IMR-90 (cell line): ENCODE data around the gene FSIP1. TPM values are rescaled to one million over a fixed set of nuclear protein-coding genes. Genes with fewer than 3 reads are reported as not detected.

Experiments
- ATAC-seq: fragments of 200-7000 bp; cut with Tn5 transposase; 2 replicates; pipeline ENCODE4 v1.9.1; 2020; ENCODE audit warnings: low read depth, mild to moderate bottlenecking, moderate library complexity
- BruUV-seq: library from RNA; stranded (reverse); fragments of 400-500 nt; replicated peaks from 2 replicates; lab custom pipeline; 2021; lab: Mats Ljungman, UMichigan
- CTCF ChIA-PET: fragments of 300-600 bp; formaldehyde crosslinking; extraction: SDS; loops from one replicate; lab custom pipeline; 2021; ENCODE audit warnings: antibody characterized with exemption; lab: Yijun Ruan, JAX
- POLR2A ChIA-PET: fragments of 300-600 bp; sonication (Branson Sonifier 250); formaldehyde crosslinking; loops from one replicate; lab custom pipeline; 2022; ENCODE audit warnings: antibody characterized with exemption; ENCODE audit not compliant: unreplicated experiment; lab: Charles Lee
- DNase-seq: peaks from one replicate; pipeline ENCODE4 v3.0.0; 2013
- H2AFZ ChIP-seq: replicated peaks from 2 replicates; pipeline ENCODE3; 2013; ENCODE audit warnings: low read length, mild to moderate bottlenecking; ENCODE audit not compliant: poor library complexity
- H2AK5ac ChIP-seq: 2 replicates; pipeline ENCODE4 v1.6.1; 2013; ENCODE audit warnings: low read depth, low read length, inconsistent platforms
- H2AK9ac ChIP-seq: replicated peaks from 2 replicates; pipeline ENCODE3; 2013; ENCODE audit warnings: mild to moderate bottlenecking, low read depth, low read length, moderate library complexity; ENCODE audit not compliant: poor library complexity
- H2BK120ac ChIP-seq: 2 replicates; pipeline ENCODE4 v1.6.1; 2013; ENCODE audit warnings: low read depth, low read length, inconsistent platforms
- H2BK15ac ChIP-seq: 3 replicates; pipeline ENCODE4 v1.6.1; 2013; ENCODE audit warnings: low read depth, low read length, inconsistent platforms
- H2BK20ac ChIP-seq: 2 replicates; pipeline ENCODE4 v1.6.1; 2013; ENCODE audit warnings: low read depth, mild to moderate bottlenecking, inconsistent platforms, low read length, moderate library complexity
- H2BK5ac ChIP-seq: 2 replicates; pipeline ENCODE4 v1.6.1; 2013; ENCODE audit warnings: mild to moderate bottlenecking, low read depth, low read length, inconsistent platforms; ENCODE audit not compliant: poor library complexity, severe bottlenecking
- H3K14ac ChIP-seq: replicated peaks from 2 replicates; pipeline ENCODE4 v1.6.1; 2013; ENCODE audit warnings: low read depth, low read length, inconsistent platforms
- H3K18ac ChIP-seq: 2 replicates; pipeline ENCODE4 v1.6.1; 2013; ENCODE audit warnings: low read depth, low read length, control low read depth
- H3K23ac ChIP-seq: 2 replicates; pipeline ENCODE4 v1.6.1; 2013; ENCODE audit warnings: low read depth, low read length, inconsistent platforms
- H3K27ac ChIP-seq: 2 replicates; pipeline ENCODE4 v1.5.1; 2013; ENCODE audit warnings: mild to moderate bottlenecking, control low read depth, low read length; ENCODE audit not compliant: insufficient read depth
- H3K27me3 ChIP-seq: 2 replicates; pipeline ENCODE4 v1.6.1; 2013; ENCODE audit warnings: low read length; ENCODE audit not compliant: control insufficient read depth, insufficient read depth
- H3K36me3 ChIP-seq: 2 replicates; pipeline ENCODE4 v1.6.1; 2013; ENCODE audit warnings: low read length, mixed read lengths; ENCODE audit not compliant: control insufficient read depth, insufficient read depth
- H3K4ac ChIP-seq: 2 replicates; pipeline ENCODE4 v1.6.1; 2013; ENCODE audit warnings: low read depth, low read length, inconsistent platforms
- H3K4me1 ChIP-seq: 2 replicates; pipeline ENCODE4 v1.6.1; 2013; ENCODE audit warnings: low read length, mixed read lengths; ENCODE audit not compliant: control insufficient read depth, insufficient read depth
- H3K4me2 ChIP-seq: 2 replicates; pipeline ENCODE4 v1.6.1; 2013; ENCODE audit warnings: low read depth, mild to moderate bottlenecking, control low read depth, low read length, moderate library complexity
- H3K4me3 ChIP-seq: 2 replicates; pipeline ENCODE4 v1.5.1; 2013; ENCODE audit warnings: low read depth, mild to moderate bottlenecking, control low read depth, low read length, moderate library complexity; ENCODE audit not compliant: insufficient read depth
- H3K56ac ChIP-seq: 2 replicates; pipeline ENCODE4 v1.6.1; 2013; ENCODE audit warnings: low read length, inconsistent platforms; ENCODE audit not compliant: insufficient read depth; ENCODE audit errors: extremely low read depth
- H3K79me1 ChIP-seq, 2 experiments: 2 replicates each; pipeline ENCODE4 v1.6.1; 2013; ENCODE audit warnings: low read length in 2 of 2, inconsistent platforms in 1 of 2, low read depth in 1 of 2
- H3K9ac ChIP-seq: 2 replicates; pipeline ENCODE4 v1.6.1; 2013; ENCODE audit warnings: low read depth, low read length, control low read depth
- H3K9me1 ChIP-seq: 2 replicates; pipeline ENCODE4 v1.6.1; 2013; ENCODE audit warnings: low read length, inconsistent platforms; ENCODE audit not compliant: insufficient read depth
- H3K9me3 ChIP-seq: 2 replicates; pipeline ENCODE4 v1.6.1; 2013; ENCODE audit warnings: low read length; ENCODE audit not compliant: control insufficient read depth, insufficient read depth
- H4K20me1 ChIP-seq: 2 replicates; pipeline ENCODE4 v1.6.1; 2013; ENCODE audit warnings: low read length, inconsistent platforms; ENCODE audit not compliant: insufficient read depth
- H4K5ac ChIP-seq: 2 replicates; pipeline ENCODE4 v1.6.1; 2013; ENCODE audit warnings: mild to moderate bottlenecking, low read depth, low read length, control low read depth
- H4K8ac ChIP-seq, 2 experiments: 2 replicates each; pipeline ENCODE4 v1.6.1; 2013; ENCODE audit warnings: low read depth in 2 of 2, low read length in 2 of 2, control low read depth in 1 of 2, inconsistent platforms in 1 of 2
- H4K91ac ChIP-seq: 2 replicates; pipeline ENCODE4 v1.6.1; 2013; ENCODE audit warnings: low read depth, low read length, inconsistent platforms; ENCODE audit not compliant: insufficient read depth
- BHLHE40 ChIP-seq: fragments of 150-350 bp; IDR thresholded peaks from 2 replicates; pipeline ENCODE4 v1.6.1; 2016; ENCODE audit warnings: mild to moderate bottlenecking, low read depth, low read length
- CEBPB ChIP-seq: IDR thresholded peaks from 2 replicates; pipeline ENCODE4 v1.6.1; 2012; ENCODE audit warnings: low read depth, low read length, improper control_type of control experiment
- CHD1 ChIP-seq: IDR thresholded peaks from 2 replicates; pipeline ENCODE4 v1.6.1; 2012; ENCODE audit warnings: low read depth, low read length, improper control_type of control experiment
- FOS ChIP-seq: fragments of 150-350 bp; IDR thresholded peaks from 2 replicates; pipeline ENCODE4 v1.6.1; 2016; ENCODE audit warnings: low read depth, low read length
- MAFK ChIP-seq: IDR thresholded peaks from 2 replicates; pipeline ENCODE4 v1.6.1; 2012; ENCODE audit warnings: low read depth, low read length, improper control_type of control experiment
- MAZ ChIP-seq: IDR thresholded peaks from 2 replicates; pipeline ENCODE4 v1.6.1; 2012; ENCODE audit warnings: low read depth, mild to moderate bottlenecking, low read length, improper control_type of control experiment, moderate library complexity, borderline replicate concordance
- MXI1 ChIP-seq: IDR thresholded peaks from 2 replicates; pipeline ENCODE4 v1.6.1; 2012; ENCODE audit warnings: low read depth, mild to moderate bottlenecking, low read length, moderate library complexity, borderline replicate concordance
- NFE2L2 ChIP-seq: fragments of 150-350 bp; IDR thresholded peaks from 2 replicates; pipeline ENCODE4 v1.6.1; 2016; ENCODE audit warnings: low read depth, mild to moderate bottlenecking, low read length
- POLR2A ChIP-seq: IDR thresholded peaks from 2 replicates; pipeline ENCODE4 v1.6.1; 2012; ENCODE audit warnings: mild to moderate bottlenecking, low read depth, low read length
- RAD21 ChIP-seq: IDR thresholded peaks from 2 replicates; pipeline ENCODE4 v1.6.1; 2012; ENCODE audit warnings: low read length, improper control_type of control experiment
- RCOR1 ChIP-seq: IDR thresholded peaks from 2 replicates; pipeline ENCODE4 v1.6.1; 2012; ENCODE audit warnings: mild to moderate bottlenecking, low read length, improper control_type of control experiment; ENCODE audit not compliant: insufficient replicate concordance
- SMC3 ChIP-seq: fragments of 150-350 bp; IDR thresholded peaks from 2 replicates; pipeline ENCODE4 v1.6.1; 2016; ENCODE audit warnings: low read depth, mild to moderate bottlenecking, antibody characterized with exemption, low read length, moderate library complexity
- WGBS, 2 experiments: methylation state at CpG; one replicate each; pipeline versions ENCODE4 v1.1.5 to v1.1.7; 2013; ENCODE audit warnings: missing lambda C conversion rate in 2 of 2; ENCODE audit not compliant: insufficient read length in 1 of 2; ENCODE audit errors: extremely low coverage in 2 of 2; 5-methylcytosine and 5-hydroxymethylcytosine counted together
- dilution Hi-C: fragments of 300-500 bp; cut with HindIII; formaldehyde crosslinking; loops from one replicate; pipeline ENCODE4 v1.14.3; 2018; ENCODE audit warnings: low sequenced_read_pairs; ENCODE audit not compliant: unreplicated experiment
- in situ Hi-C: fragments of 300-500 bp; cut with MboI; formaldehyde crosslinking; loops from 3 replicates; pipeline ENCODE4 v1.14.3; 2019; ENCODE audit warnings: low sequenced_read_pairs, inconsistent platforms, mixed read lengths
- intact Hi-C: fragments of 100-400 bp; cut with micrococcal nuclease; formaldehyde crosslinking; loops from 2 replicates; pipeline ENCODE4 v1.10.0; 2022
- polyA plus RNA-seq, 3 experiments: library from polyadenylated mRNA; depleted of rRNA; stranded (reverse); fragments of >200 nt; gene quantifications; 2 replicates each; pipeline ENCODE4 v1.2.3, GENCODE V29; 2012; ENCODE audit warnings: low replicate concordance in 1 of 3
- total RNA-seq: library from RNA; depleted of rRNA; stranded (reverse); fragments of >200 nt; gene quantifications from 2 replicates; pipeline ENCODE4 v1.2.3, GENCODE V29; 2012
- TF ChIP-seq, protein P1 (sequence below): fragments of 150-350 bp; IDR thresholded peaks from 2 replicates; pipeline ENCODE4 v1.6.1; 2017; ENCODE audit warnings: mild to moderate bottlenecking, antibody characterized with exemption, low read length, low read depth
- TF ChIP-seq, protein P2 (sequence below): conservative IDR thresholded peaks from 2 replicates; pipeline ENCODE4 v1.5.1; 2012; ENCODE audit warnings: mild to moderate bottlenecking, low read depth, low read length, improper control_type of control experiment
- TF ChIP-seq, protein P3 (sequence below): fragments of 150-350 bp; IDR thresholded peaks from 2 replicates; pipeline ENCODE4 v1.6.1; 2016; ENCODE audit warnings: low read depth, mild to moderate bottlenecking, low read length, moderate library complexity, borderline replicate concordance

The FSIP1 gene
- total and polyA plus RNA-seq, 2 of the 4 experiments (the other 2 are of a cell fraction): 0.10 to 0.18 TPM

DNA sequence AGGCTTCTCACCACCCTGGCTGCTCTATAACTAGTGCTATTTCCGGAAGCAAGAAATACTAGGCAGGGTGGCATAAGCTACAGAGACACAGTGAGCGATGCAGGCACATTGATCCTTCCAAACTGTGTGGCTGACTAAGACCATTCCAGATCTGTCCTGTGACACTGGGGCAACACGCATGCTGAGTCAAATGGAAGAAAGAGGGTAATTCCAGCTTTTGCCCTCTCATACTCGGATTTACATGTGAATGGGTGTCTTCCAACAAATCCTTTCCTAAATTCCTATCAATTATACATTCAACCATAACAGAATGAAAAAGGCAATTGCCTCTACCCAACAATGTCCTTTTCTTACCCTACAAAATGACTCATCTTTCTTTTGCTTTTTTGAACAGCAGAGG lies 5.1 kb downstream of the FSIP1 start:
- H4K91ac ChIP-seq: no peak overlapping the region
- ATAC-seq (no peak), DNase-seq (peak; percentile 44)
- H3K27me3 ChIP-seq: no peaks in the 10 kb centered on the region
- intact Hi-C loops: no loop called here
- CTCF ChIA-PET: interaction anchor here (0.5 to 0.7 kb wide), 2 partner anchors 14 to 336 kb away, joined by 3 read pairs; no protein-coding TSS in a partner anchor
- H2BK5ac ChIP-seq: no peak overlapping the region
- H3K4me3 ChIP-seq: no peak overlapping the region
- H3K79me1 ChIP-seq: no peaks in the 10 kb centered on the region
- no peaks in the 10 kb centered on the region for H4K20me1 ChIP-seq
- H2BK20ac ChIP-seq: no peak overlapping the region
- no peaks in the 10 kb centered on the region; the same call in 1 of the 2 replicates for H3K9me1 ChIP-seq
- no peak overlapping the region for H3K56ac ChIP-seq
- no peak overlapping the region for H4K8ac ChIP-seq
- H3K4me2 ChIP-seq: no peak overlapping the region
- H3K36me3 ChIP-seq: no peaks in the 10 kb centered on the region
- no peak overlapping the region; the same call in 1 of the 2 replicates for H3K14ac ChIP-seq
- no peak overlapping the region; the same call in 1 of the 2 replicates for H2AK5ac ChIP-seq
- in situ Hi-C loops: no loop called here
- no TSS peak for BruUV-seq
- H3K23ac ChIP-seq: no peak overlapping the region
- H2BK120ac ChIP-seq: no peak overlapping the region
- H3K18ac ChIP-seq: no peak overlapping the region
- H3K4ac ChIP-seq: no peak overlapping the region
- WGBS, 2 experiments: no CpG with 5 or more reads among the region's 4 CpGs
- no peaks in the 10 kb centered on the region for H3K9me3 ChIP-seq
- H2AFZ ChIP-seq: no peak overlapping the region
- H3K4me1 ChIP-seq: peaks cover 4% of the 10 kb centered on the region; the same call in 1 of the 2 replicates
- H2AK9ac ChIP-seq: no peak overlapping the region
- H3K27ac ChIP-seq: no peak overlapping the region
- dilution Hi-C loops: no loop called here
- no peak overlapping the region for H2BK15ac ChIP-seq
- TF ChIP-seq, protein P1, sequence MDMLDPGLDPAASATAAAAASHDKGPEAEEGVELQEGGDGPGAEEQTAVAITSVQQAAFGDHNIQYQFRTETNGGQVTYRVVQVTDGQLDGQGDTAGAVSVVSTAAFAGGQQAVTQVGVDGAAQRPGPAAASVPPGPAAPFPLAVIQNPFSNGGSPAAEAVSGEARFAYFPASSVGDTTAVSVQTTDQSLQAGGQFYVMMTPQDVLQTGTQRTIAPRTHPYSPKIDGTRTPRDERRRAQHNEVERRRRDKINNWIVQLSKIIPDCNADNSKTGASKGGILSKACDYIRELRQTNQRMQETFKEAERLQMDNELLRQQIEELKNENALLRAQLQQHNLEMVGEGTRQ: no peak
- TF ChIP-seq POLR2A (no peak), RAD21 (no peak), MXI1 (no peak), NFE2L2 (no peak), SMC3 (no peak), RCOR1 (no peak), BHLHE40 (no peak), MAFK (no peak), CEBPB (no peak), CHD1 (no peak), MAZ (no peak), FOS (no peak)
- TF ChIP-seq, protein P2, sequence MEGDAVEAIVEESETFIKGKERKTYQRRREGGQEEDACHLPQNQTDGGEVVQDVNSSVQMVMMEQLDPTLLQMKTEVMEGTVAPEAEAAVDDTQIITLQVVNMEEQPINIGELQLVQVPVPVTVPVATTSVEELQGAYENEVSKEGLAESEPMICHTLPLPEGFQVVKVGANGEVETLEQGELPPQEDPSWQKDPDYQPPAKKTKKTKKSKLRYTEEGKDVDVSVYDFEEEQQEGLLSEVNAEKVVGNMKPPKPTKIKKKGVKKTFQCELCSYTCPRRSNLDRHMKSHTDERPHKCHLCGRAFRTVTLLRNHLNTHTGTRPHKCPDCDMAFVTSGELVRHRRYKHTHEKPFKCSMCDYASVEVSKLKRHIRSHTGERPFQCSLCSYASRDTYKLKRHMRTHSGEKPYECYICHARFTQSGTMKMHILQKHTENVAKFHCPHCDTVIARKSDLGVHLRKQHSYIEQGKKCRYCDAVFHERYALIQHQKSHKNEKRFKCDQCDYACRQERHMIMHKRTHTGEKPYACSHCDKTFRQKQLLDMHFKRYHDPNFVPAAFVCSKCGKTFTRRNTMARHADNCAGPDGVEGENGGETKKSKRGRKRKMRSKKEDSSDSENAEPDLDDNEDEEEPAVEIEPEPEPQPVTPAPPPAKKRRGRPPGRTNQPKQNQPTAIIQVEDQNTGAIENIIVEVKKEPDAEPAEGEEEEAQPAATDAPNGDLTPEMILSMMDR: no peak
- TF ChIP-seq, protein P3, sequence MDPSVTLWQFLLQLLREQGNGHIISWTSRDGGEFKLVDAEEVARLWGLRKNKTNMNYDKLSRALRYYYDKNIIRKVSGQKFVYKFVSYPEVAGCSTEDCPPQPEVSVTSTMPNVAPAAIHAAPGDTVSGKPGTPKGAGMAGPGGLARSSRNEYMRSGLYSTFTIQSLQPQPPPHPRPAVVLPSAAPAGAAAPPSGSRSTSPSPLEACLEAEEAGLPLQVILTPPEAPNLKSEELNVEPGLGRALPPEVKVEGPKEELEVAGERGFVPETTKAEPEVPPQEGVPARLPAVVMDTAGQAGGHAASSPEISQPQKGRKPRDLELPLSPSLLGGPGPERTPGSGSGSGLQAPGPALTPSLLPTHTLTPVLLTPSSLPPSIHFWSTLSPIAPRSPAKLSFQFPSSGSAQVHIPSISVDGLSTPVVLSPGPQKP: no peak
- H3K9ac ChIP-seq: no peak overlapping the region
- H4K5ac ChIP-seq: no peak overlapping the region; the same call in 1 of the 2 replicates
- POLR2A ChIA-PET: no interaction called here
